Stomach (tissue), 9 donors: ENCODE measurements around the gene PLCH1. TPM values are rescaled to one million over a fixed set of nuclear protein-coding genes. Genes with fewer than 3 reads are reported as not detected.

ENCODE experiments used
- DNase-seq, 2 donors: peaks; one replicate each; pipeline versions ENCODE4 v3.0.0 to v3.0.0-alpha.2; 2013 to 2019
- H3K27ac ChIP-seq, 5 donors: fragments of 200-600 bp in 4 of 5; sonication (generic) in 4 of 5; one replicate each; pipeline ENCODE4 v1.5.1; 2013 to 2019; ENCODE audit warnings: mild to moderate bottlenecking in 1 of 5, moderate library complexity in 1 of 5
- H3K27me3 ChIP-seq, 3 donors: fragments of 200-600 bp; sonication (generic); one replicate each; pipeline ENCODE4 v1.5.1; 2017 to 2019; ENCODE audit warnings: mixed run types in 1 of 3
- H3K36me3 ChIP-seq, 4 donors: fragments of 200-600 bp; sonication (generic); 1 replicate in 3 of 4; 2 replicates in 1 of 4; pipeline ENCODE4 v1.5.1; 2016 to 2019
- H3K4me1 ChIP-seq, 4 donors: fragments of 200-600 bp; sonication (generic); one replicate each; pipeline ENCODE4 v1.5.1; 2016 to 2019
- H3K4me3 ChIP-seq, 4 donors: fragments of 200-600 bp; sonication (generic) in 3 of 4; one replicate each; pipeline ENCODE4 v1.5.1; 2016 to 2019; ENCODE audit warnings: mild to moderate bottlenecking in 1 of 4
- H3K9me3 ChIP-seq, 4 donors: fragments of 200-600 bp; sonication (generic); one replicate each; pipeline ENCODE4 v1.5.1; 2016 to 2019
- CTCF ChIP-seq, 7 experiments: fragments of 450-650 bp in 4 of 7; fragments of 200-600 bp in 3 of 7; sonication (generic) in 3 of 7; IDR thresholded peaks; one replicate each; pipeline ENCODE4 v1.5.1; 2016 to 2019; ENCODE audit warnings: antibody characterized with exemption in 7 of 7, control low read depth in 2 of 7, mild to moderate bottlenecking in 1 of 7
- EP300 ChIP-seq: sonication (generic); formaldehyde crosslinking; IDR thresholded peaks from one replicate; pipeline ENCODE4 v1.6.1; 2017; ENCODE audit warnings: antibody characterized with exemption
- POLR2A ChIP-seq, 4 donors: fragments of 450-650 bp; IDR thresholded peaks; one replicate each; pipeline ENCODE4 v1.6.1; 2016; ENCODE audit warnings: antibody characterized with exemption in 4 of 4, control low read depth in 2 of 4, mild to moderate bottlenecking in 1 of 4, moderate library complexity in 1 of 4
- POLR2AphosphoS5 ChIP-seq, 3 donors: sonication (generic); formaldehyde crosslinking; IDR thresholded peaks; one replicate each; pipeline ENCODE4 v1.6.1; 2016; ENCODE audit warnings: antibody characterized with exemption in 3 of 3
- WGBS, 5 donors: extraction: QIAGEN DNeasy Blood & Tissue Kit in 3 of 5; methylation state at CpG; one replicate each; pipeline versions ENCODE4 v1.1.5 to v1.1.7; 2013 to 2018; 5-methylcytosine and 5-hydroxymethylcytosine counted together
- intact Hi-C: fragments of 100-400 bp; cut with DNase I; formaldehyde crosslinking; loops from one replicate; pipeline ENCODE4 v1.15.1; 2023; ENCODE audit warnings: low total_unique reads
- polyA plus RNA-seq, 3 donors: library from polyadenylated mRNA; stranded (reverse); fragments of 200-250 nt; gene quantifications; one replicate each; pipeline ENCODE4 v1.2.3, GENCODE V29; 2013
- total RNA-seq, 5 donors: library from RNA; depleted of rRNA; stranded (reverse); fragments of >200 nt; gene quantifications; one replicate each; pipeline versions ENCODE4 v1.1.0 to v1.2.3, GENCODE V29; 2014 to 2016
- donor health status: healthy with polysubstance abuse.
- donor health status: Bipolar disorder and iron deficiency.
- donor health status: healthy.

The PLCH1 gene
- total and polyA plus RNA-seq, 8 donors = 0.75 to 18.8 (median 3.3) TPM

DNA sequence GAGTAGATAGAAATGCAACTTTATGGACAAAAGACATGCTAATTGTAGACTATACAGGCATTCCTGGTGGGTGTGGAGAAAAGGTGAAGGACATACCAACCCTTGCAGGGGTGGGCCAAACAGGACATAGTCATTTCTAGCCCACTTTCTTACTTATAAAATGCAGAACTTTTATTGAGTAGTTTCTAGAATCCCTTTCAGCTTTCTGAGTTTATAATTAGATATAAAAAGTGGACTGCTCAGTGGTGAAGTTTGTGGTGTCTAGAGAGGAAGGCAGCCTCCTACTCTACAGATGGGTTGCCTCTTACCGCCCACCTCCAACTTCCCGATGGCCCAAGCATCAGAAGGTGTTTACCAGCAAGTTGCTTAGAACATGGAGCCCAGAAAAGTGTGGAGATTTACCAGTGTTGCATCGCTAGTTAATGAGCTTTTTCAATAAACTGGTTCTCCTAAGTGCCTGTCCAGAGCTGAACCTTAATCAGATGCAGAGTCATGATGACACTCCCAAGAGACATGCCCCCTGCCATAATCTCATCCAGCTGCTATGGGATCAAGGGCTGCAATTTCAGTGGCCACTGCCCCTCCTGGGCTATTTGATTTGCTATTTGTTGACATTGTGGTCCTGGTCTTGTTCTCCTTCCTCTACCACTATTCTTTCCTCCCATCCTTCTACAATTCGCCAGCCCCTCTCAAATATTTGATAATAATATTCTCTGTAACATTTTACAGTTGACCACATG lies 373.9 kb downstream of the PLCH1 start:
- Histone ChIP-seq H3K27me3 (no peaks in the 10 kb centered on the region), H3K36me3 (no peaks in the 10 kb centered on the region), H3K4me1 (no peaks in the 10 kb centered on the region), H3K27ac (no peak overlapping the region), H3K9me3 (no peaks in the 10 kb centered on the region), H3K4me3 (no peak overlapping the region)
- whole genome bisulfite sequencing, 5 donors = 78 to 92% (median 90%) methylated on average over 4 of the region's 4 CpGs
- no peak for DNase-seq
- intact Hi-C loops = no loop called here
- TF ChIP-seq EP300 = no peak
- TF ChIP-seq CTCF (IDR thresholded peaks at IDR 0.05) = no peak
- no peak for TF ChIP-seq POLR2A (IDR thresholded peaks at IDR 0.05)
- no peak for TF ChIP-seq POLR2AphosphoS5 (IDR thresholded peaks at IDR 0.05)

DNA sequence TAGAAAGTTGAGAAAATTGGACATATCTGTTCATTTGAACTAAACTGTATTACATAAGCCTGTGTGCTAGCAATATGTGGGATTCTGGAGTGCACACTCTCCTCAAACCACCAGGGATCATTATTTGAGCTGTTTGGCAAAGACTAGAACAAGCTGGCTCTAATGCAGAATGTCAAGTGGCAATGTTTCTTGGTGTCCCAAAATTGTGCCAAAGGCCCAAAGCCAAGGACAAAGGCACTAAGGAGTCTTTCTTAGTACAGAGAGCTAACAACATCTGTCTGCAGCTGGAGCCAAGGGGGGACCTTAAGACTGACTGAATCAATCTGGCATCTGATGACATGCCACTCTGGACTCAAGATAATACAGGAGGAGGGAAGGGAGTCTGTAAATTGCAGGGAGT lies 374.7 kb downstream of the PLCH1 start:
- no peak overlapping the region for H3K27ac ChIP-seq
- no peaks in the 10 kb centered on the region for H3K27me3 ChIP-seq
- H3K36me3 ChIP-seq = no peaks in the 10 kb centered on the region
- intact Hi-C loops = no loop called here
- TF ChIP-seq EP300 = no peak
- no peak for TF ChIP-seq POLR2AphosphoS5 (IDR thresholded peaks at IDR 0.05)
- TF ChIP-seq POLR2A (IDR thresholded peaks at IDR 0.05) = no peak
- TF ChIP-seq CTCF (IDR thresholded peaks at IDR 0.05) = no peak
- H3K9me3 ChIP-seq = peaks cover 0 to 5% (median 4%) of the 10 kb centered on the region in 4 donors
- no peak overlapping the region for H3K4me3 ChIP-seq
- no peak for DNase-seq
- no peaks in the 10 kb centered on the region for H3K4me1 ChIP-seq

- intact Hi-C loops = no loop called here
Observed at GRCh38 chr3:155369735-155370134, 375.1 kb downstream of the PLCH1 start.

DNA sequence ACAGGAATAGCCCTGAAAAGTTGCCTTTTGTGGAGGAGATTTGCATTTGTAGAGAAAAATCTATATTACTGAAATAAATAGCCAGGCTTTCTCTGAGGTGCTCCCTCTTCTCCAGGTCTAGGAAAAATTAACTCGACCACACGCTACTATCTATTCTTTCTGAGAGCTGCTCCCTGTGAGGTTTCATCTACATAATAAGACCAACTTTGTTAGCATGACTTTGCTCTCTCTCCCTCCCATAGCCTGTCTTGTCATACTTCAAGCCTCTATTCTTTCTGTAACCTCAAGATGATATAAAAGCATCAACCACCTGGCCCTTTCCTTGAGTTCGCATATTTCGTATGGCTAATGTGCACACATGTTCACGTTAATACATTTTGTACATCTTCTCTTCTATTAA lies 375.6 kb downstream of the PLCH1 start:
- DNase-seq = no peak
- H3K36me3 ChIP-seq = no peaks in the 10 kb centered on the region
- no peaks in the 10 kb centered on the region for H3K4me1 ChIP-seq
- intact Hi-C loops = no loop called here
- peaks cover 0 to 15% (median 8%) of the 10 kb centered on the region in 4 donors for H3K9me3 ChIP-seq
- H3K27ac ChIP-seq = no peak overlapping the region
- 84 to 92% (median 90%) methylated on average over 5 of the region's 5 CpGs for WGBS, 5 donors
- no peak for TF ChIP-seq POLR2A (IDR thresholded peaks at IDR 0.05)
- no peak for TF ChIP-seq CTCF (IDR thresholded peaks at IDR 0.05)
- TF ChIP-seq EP300 = no peak
- TF ChIP-seq POLR2AphosphoS5 (IDR thresholded peaks at IDR 0.05) = no peak
- no peak overlapping the region for H3K4me3 ChIP-seq
- no peaks in the 10 kb centered on the region for H3K27me3 ChIP-seq

More at GRCh38 chr3:155369735-155370134, 375.1 kb downstream of the PLCH1 start:
- Histone ChIP-seq H3K27ac (no peak overlapping the region), H3K4me1 (no peaks in the 10 kb centered on the region), H3K4me3 (no peak overlapping the region), H3K27me3 (no peaks in the 10 kb centered on the region), H3K9me3 (peaks cover 0 to 10% (median 7%) of the 10 kb centered on the region in 4 donors), H3K36me3 (no peaks in the 10 kb centered on the region)
- DNase-seq = no peak
- TF ChIP-seq EP300 (no peak), CTCF (IDR thresholded peaks at IDR 0.05) (no peak), POLR2A (IDR thresholded peaks at IDR 0.05) (no peak), POLR2AphosphoS5 (IDR thresholded peaks at IDR 0.05) (no peak)
- 55 to 80% (median 76%) methylated on average over 3 of the region's 3 CpGs for WGBS, 5 donors
